ENCODE measurements around the gene SLIT3. TPM values are rescaled to one million over a fixed set of nuclear protein-coding genes. Genes with fewer than 3 reads are reported as not detected.

SLIT3 gene
- total and polyA plus RNA-seq, 2 donors from 2014 or later = 14.5 to 54.1 TPM

DNA sequence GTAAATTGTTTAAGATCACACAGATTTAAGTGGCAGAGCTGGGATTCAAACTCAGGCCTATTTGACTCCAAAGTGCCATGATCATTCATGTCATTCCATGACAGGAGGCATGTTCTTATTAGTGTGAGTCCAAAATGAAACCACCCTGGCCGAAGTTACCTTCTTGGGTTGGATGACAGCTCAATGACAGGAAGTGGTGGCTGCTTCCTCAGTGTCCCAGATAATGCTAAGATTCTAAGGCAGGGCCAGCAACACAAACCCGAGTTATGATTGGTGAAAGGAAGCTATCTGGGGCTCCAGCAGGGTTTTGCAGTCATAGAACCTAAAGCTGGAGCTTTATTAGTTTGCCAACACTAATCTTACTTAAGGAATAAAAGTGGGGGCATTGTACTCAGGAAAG lies 340.4 kb downstream of the SLIT3 start:
- Histone ChIP-seq H3K27ac (ENCODE audit: low read depth in 2 of 2, low read length in 2 of 2) (no peak overlapping the region), H3K4me3 (ENCODE audit: low read length in 3 of 3) (no peak overlapping the region), H3K9ac (ENCODE audit: low read length in 3 of 3) (no peak overlapping the region), H3K36me3 (ENCODE audit: control insufficient read depth in 2 of 3, insufficient read depth in 3 of 3, low read length in 3 of 3) (no peaks in the 10 kb centered on the region), H3K27me3 (ENCODE audit: control insufficient read depth, insufficient read depth, low read length) (no peaks in the 10 kb centered on the region), H3K4me1 (ENCODE audit: control insufficient read depth in 2 of 3, insufficient read depth in 2 of 3, low read depth in 1 of 3, low read length in 3 of 3) (no peaks in the 10 kb centered on the region), H3K9me3 (ENCODE audit: control insufficient read depth in 2 of 3, insufficient read depth in 1 of 3, low read length in 3 of 3) (no peaks in the 10 kb centered on the region)
- intact Hi-C loops (cut with DNase I) = no loop called here
- FAIRE-seq = no peak
- no peak for DNase-seq
- TF ChIP-seq, protein P1, sequence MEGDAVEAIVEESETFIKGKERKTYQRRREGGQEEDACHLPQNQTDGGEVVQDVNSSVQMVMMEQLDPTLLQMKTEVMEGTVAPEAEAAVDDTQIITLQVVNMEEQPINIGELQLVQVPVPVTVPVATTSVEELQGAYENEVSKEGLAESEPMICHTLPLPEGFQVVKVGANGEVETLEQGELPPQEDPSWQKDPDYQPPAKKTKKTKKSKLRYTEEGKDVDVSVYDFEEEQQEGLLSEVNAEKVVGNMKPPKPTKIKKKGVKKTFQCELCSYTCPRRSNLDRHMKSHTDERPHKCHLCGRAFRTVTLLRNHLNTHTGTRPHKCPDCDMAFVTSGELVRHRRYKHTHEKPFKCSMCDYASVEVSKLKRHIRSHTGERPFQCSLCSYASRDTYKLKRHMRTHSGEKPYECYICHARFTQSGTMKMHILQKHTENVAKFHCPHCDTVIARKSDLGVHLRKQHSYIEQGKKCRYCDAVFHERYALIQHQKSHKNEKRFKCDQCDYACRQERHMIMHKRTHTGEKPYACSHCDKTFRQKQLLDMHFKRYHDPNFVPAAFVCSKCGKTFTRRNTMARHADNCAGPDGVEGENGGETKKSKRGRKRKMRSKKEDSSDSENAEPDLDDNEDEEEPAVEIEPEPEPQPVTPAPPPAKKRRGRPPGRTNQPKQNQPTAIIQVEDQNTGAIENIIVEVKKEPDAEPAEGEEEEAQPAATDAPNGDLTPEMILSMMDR (IDR thresholded peaks at IDR 0.05; ENCODE audit: borderline replicate concordance, extremely low read depth, insufficient read depth) = no peak

DNA sequence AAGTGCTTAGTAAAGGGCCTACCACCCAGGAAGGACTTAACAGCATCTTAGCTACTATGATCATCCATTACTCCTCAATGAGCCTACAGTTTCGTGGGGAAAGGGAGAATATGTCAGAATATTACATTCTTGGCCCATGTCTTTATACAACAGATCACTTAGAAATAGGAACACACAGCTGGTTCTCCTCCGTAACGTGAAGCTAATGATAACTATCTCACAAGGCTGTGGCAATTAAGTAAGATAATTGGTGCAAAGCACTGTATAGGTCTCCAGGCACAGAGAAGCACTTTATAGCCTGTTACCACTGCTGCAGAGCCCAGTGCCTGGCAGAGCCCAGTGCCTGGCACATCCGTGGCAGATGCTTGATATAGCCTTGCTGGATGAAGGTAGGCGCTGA lies 347.6 kb downstream of the SLIT3 start:
- intact Hi-C loops (cut with DNase I) = no loop called here

DNA sequence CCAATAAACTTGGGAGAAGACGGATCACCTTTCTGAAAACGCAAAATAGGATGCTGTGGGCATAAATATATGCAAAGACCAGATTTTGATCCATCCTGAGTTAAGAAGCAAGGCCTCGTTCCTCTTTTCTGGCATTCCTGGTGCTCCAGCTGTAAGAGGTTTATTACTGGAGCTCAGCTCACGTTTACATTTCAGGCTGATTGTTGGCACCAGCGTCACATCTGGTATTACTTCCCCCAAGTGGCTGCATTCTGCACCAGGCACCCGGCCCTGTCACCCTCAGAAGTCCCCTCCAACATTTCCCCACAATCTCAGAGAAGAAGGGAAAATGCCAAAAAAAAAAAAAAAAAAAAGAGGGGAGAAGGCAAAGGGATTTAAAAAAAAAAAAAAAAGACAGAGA lies 348.7 kb downstream of the SLIT3 start:
- Histone ChIP-seq H3K4me1 (ENCODE audit: control insufficient read depth in 2 of 3, insufficient read depth in 2 of 3, low read depth in 1 of 3, low read length in 3 of 3) (no peaks in the 10 kb centered on the region), H3K4me3 (ENCODE audit: low read length in 3 of 3) (no peak overlapping the region), H3K36me3 (ENCODE audit: control insufficient read depth in 2 of 3, insufficient read depth in 3 of 3, low read length in 3 of 3) (no peaks in the 10 kb centered on the region), H3K9ac (ENCODE audit: low read length in 3 of 3) (no peak overlapping the region), H3K9me3 (ENCODE audit: control insufficient read depth in 2 of 3, insufficient read depth in 1 of 3, low read length in 3 of 3) (no peaks in the 10 kb centered on the region), H3K27ac (ENCODE audit: low read depth in 2 of 2, low read length in 2 of 2) (no peak overlapping the region), H3K27me3 (ENCODE audit: control insufficient read depth, insufficient read depth, low read length) (no peaks in the 10 kb centered on the region)
- DNase-seq (no peak), FAIRE-seq (no peak)
- TF ChIP-seq, protein P1 (IDR thresholded peaks at IDR 0.05; ENCODE audit: borderline replicate concordance, extremely low read depth, insufficient read depth) = no peak
- intact Hi-C loops (cut with DNase I) = no loop called here

More for the DNA sequence above, 347.6 kb downstream of the SLIT3 start:
- no peak for FAIRE-seq
- Histone ChIP-seq H3K4me1 (ENCODE audit: control insufficient read depth in 2 of 3, insufficient read depth in 2 of 3, low read depth in 1 of 3, low read length in 3 of 3) (no peaks in the 10 kb centered on the region), H3K4me3 (ENCODE audit: low read length in 3 of 3) (no peak overlapping the region), H3K27ac (ENCODE audit: low read depth in 2 of 2, low read length in 2 of 2) (no peak overlapping the region), H3K9me3 (ENCODE audit: control insufficient read depth in 2 of 3, insufficient read depth in 1 of 3, low read length in 3 of 3) (no peaks in the 10 kb centered on the region), H3K36me3 (ENCODE audit: control insufficient read depth in 2 of 3, insufficient read depth in 3 of 3, low read length in 3 of 3) (no peaks in the 10 kb centered on the region), H3K27me3 (ENCODE audit: control insufficient read depth, insufficient read depth, low read length) (no peaks in the 10 kb centered on the region), H3K9ac (ENCODE audit: low read length in 3 of 3) (no peak overlapping the region)
- TF ChIP-seq, protein P1 (IDR thresholded peaks at IDR 0.05; ENCODE audit: borderline replicate concordance, extremely low read depth, insufficient read depth) = no peak
- no peak for DNase-seq

DNA sequence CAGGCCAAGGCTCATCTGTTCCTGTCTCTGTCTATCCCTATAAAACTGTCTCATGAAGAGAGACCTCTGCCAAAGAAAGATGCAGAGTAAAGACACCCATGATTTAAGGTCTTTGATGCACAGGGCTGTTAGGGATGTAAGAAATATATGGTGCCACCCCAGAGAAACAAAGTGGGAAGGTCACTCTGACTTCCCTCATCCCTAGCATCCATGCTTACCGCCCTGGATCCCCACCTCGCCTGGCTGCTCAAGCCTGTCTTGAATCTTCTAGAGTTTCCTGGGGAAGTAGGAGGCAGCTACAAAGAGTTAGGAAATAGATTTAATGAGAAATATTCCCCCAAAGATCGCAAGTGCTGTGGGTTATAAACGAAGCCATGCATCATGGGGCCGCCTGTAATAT lies 349.2 kb downstream of the SLIT3 start:
- no peak overlapping the region for H3K9ac ChIP-seq (ENCODE audit: low read length in 3 of 3)
- intact Hi-C loops (cut with DNase I) = no loop called here
- DNase-seq (peak in 4 of 5 donors; percentile 62 to 86 (median 74)), FAIRE-seq (no peak)
- no peak overlapping the region for H3K4me3 ChIP-seq (ENCODE audit: low read length in 3 of 3)
- no peaks in the 10 kb centered on the region for H3K9me3 ChIP-seq (ENCODE audit: control insufficient read depth in 2 of 3, insufficient read depth in 1 of 3, low read length in 3 of 3)
- no peaks in the 10 kb centered on the region for H3K4me1 ChIP-seq (ENCODE audit: control insufficient read depth in 2 of 3, insufficient read depth in 2 of 3, low read depth in 1 of 3, low read length in 3 of 3)
- H3K27ac ChIP-seq (ENCODE audit: low read depth in 2 of 2, low read length in 2 of 2) = no peak overlapping the region
- no peaks in the 10 kb centered on the region for H3K36me3 ChIP-seq (ENCODE audit: control insufficient read depth in 2 of 3, insufficient read depth in 3 of 3, low read length in 3 of 3)
- TF ChIP-seq, protein P1 (IDR thresholded peaks at IDR 0.05; ENCODE audit: borderline replicate concordance, extremely low read depth, insufficient read depth) = no peak
- no peaks in the 10 kb centered on the region for H3K27me3 ChIP-seq (ENCODE audit: control insufficient read depth, insufficient read depth, low read length)
